ENCODE data around the gene C2orf49.
A peak's percentile ranks its signal among the peaks of the same experiment; 100 is the strongest.

The C2orf49 gene

GRCh38 chr2:105337122-105338019, at the start of gene C2orf49:
TSS of gene C2orf49 (plus strand) at chr2:105337540. CDS start at chr2:105337588, 48 bp downstream.
- peak within 1 kb of the TSS; percentile 89 for H3K27ac ChIP-seq
- no peak for DNase-seq (ENCODE audit: low read depth, low spot score)

GRCh38 chr2:105287692-105288091, 49.6 kb upstream of the C2orf49 start:
- H3K27ac ChIP-seq = no peak overlapping the region
- no peak for DNase-seq (ENCODE audit: low read depth, low spot score)

- no peak overlapping the region for H3K27ac ChIP-seq
- no peak for DNase-seq (ENCODE audit: low read depth, low spot score)
Observed at GRCh38 chr2:105288133-105288532, 49.2 kb upstream of the C2orf49 start.

GRCh38 chr2:105290981-105291660, 46.2 kb upstream of the C2orf49 start:
- H3K27ac ChIP-seq = peak overlapping the region; percentile 60
- DNase-seq (ENCODE audit: low read depth, low spot score) = no peak

GRCh38 chr2:105291981-105292380, 45.4 kb upstream of the C2orf49 start:
- H3K27ac ChIP-seq = peak overlapping the region; percentile 60
- no peak for DNase-seq (ENCODE audit: low read depth, low spot score)

- no peak for DNase-seq (ENCODE audit: low read depth, low spot score)
- peak overlapping the region; percentile 49 for H3K27ac ChIP-seq
Observed at GRCh38 chr2:105294046-105294445, 43.3 kb upstream of the C2orf49 start.

- H3K27ac ChIP-seq = peak overlapping the region; percentile 49
- DNase-seq (ENCODE audit: low read depth, low spot score) = no peak
Observed at GRCh38 chr2:105294844-105295481, 42.4 kb upstream of the C2orf49 start.

- no peak overlapping the region for H3K27ac ChIP-seq
- no peak for DNase-seq (ENCODE audit: low read depth, low spot score)
Observed at GRCh38 chr2:105296017-105296611, 41.2 kb upstream of the C2orf49 start.

- no peak for DNase-seq (ENCODE audit: low read depth, low spot score)
- no peak overlapping the region for H3K27ac ChIP-seq
Observed at GRCh38 chr2:105297216-105297615, 40.1 kb upstream of the C2orf49 start.

GRCh38 chr2:105298017-105298416, 39.3 kb upstream of the C2orf49 start:
- no peak overlapping the region for H3K27ac ChIP-seq
- no peak for DNase-seq (ENCODE audit: low read depth, low spot score)

GRCh38 chr2:105299290-105299689, 38.0 kb upstream of the C2orf49 start:
- no peak for DNase-seq (ENCODE audit: low read depth, low spot score)
- H3K27ac ChIP-seq = no peak overlapping the region

GRCh38 chr2:105301646-105302045, 35.7 kb upstream of the C2orf49 start:
- no peak overlapping the region for H3K27ac ChIP-seq
- no peak for DNase-seq (ENCODE audit: low read depth, low spot score)

GRCh38 chr2:105307146-105307545, 30.2 kb upstream of the C2orf49 start:
- no peak for DNase-seq (ENCODE audit: low read depth, low spot score)
- no peak overlapping the region for H3K27ac ChIP-seq

- DNase-seq (ENCODE audit: low read depth, low spot score) = no peak
- no peak overlapping the region for H3K27ac ChIP-seq
Observed at GRCh38 chr2:105307550-105307949, 29.8 kb upstream of the C2orf49 start.

GRCh38 chr2:105307962-105308361, 29.4 kb upstream of the C2orf49 start:
- H3K27ac ChIP-seq = no peak overlapping the region
- no peak for DNase-seq (ENCODE audit: low read depth, low spot score)

- no peak overlapping the region for H3K27ac ChIP-seq
- no peak for DNase-seq (ENCODE audit: low read depth, low spot score)
Observed at GRCh38 chr2:105308382-105309146, 28.8 kb upstream of the C2orf49 start.

- DNase-seq (ENCODE audit: low read depth, low spot score) = no peak
- H3K27ac ChIP-seq = no peak overlapping the region
Observed at GRCh38 chr2:105309147-105309545, 28.2 kb upstream of the C2orf49 start.

- no peak overlapping the region for H3K27ac ChIP-seq
- DNase-seq (ENCODE audit: low read depth, low spot score) = no peak
Observed at GRCh38 chr2:105313877-105314276, 23.5 kb upstream of the C2orf49 start.

GRCh38 chr2:105315314-105315713, 22.0 kb upstream of the C2orf49 start:
- no peak for DNase-seq (ENCODE audit: low read depth, low spot score)
- H3K27ac ChIP-seq = no peak overlapping the region

GRCh38 chr2:105317937-105318336, 19.4 kb upstream of the C2orf49 start:
- DNase-seq (ENCODE audit: low read depth, low spot score) = no peak
- H3K27ac ChIP-seq = peak overlapping the region; percentile 43
